B cell (primary cell): ENCODE results near the gene FHIT. TPM values are rescaled to one million over a fixed set of nuclear protein-coding genes. Genes with fewer than 3 reads are reported as not detected.

Experiments
- ATAC-seq: fragments of 200-7000 bp; cut with Tn5 transposase; one replicate; pipeline ENCODE4 v1.10.0; 2021; ENCODE audit warnings: low read depth, mild to moderate bottlenecking, moderate number of reproducible peaks, moderate library complexity
- CTCF ChIA-PET: fragments of 350-600 bp; sonication (Branson Sonifier 250); formaldehyde crosslinking; loops from one replicate; lab custom pipeline; 2021; ENCODE audit warnings: antibody characterized with exemption, inconsistent platforms; lab: Charles Lee
- POLR2A ChIA-PET: fragments of 350-600 bp; sonication (Branson Sonifier 250); formaldehyde crosslinking; loops from one replicate; lab custom pipeline; 2021; ENCODE audit warnings: antibody characterized with exemption; lab: Charles Lee
- DNase-seq: peaks from one replicate; pipeline ENCODE4 v3.0.0; 2013
- H2AFZ ChIP-seq: 2 replicates; pipeline ENCODE4 v1.6.1; 2012; ENCODE audit warnings: mild to moderate bottlenecking, low read depth, low read length; ENCODE audit not compliant: insufficient read depth, poor library complexity, severe bottlenecking
- H3K27ac ChIP-seq, 2 donors: 1 replicate in 1 of 2; 2 replicates in 1 of 2; pipeline ENCODE4 v1.5.1; 2012 to 2013; ENCODE audit warnings: low read length in 2 of 2, mild to moderate bottlenecking in 2 of 2, moderate library complexity in 1 of 2
- H3K27me3 ChIP-seq, 4 experiments: fragments of 200-600 bp in 1 of 4; sonication (generic) in 1 of 4; replicated peaks in 1 of 4; 1 replicate in 2 of 4; 2 replicates in 2 of 4; pipeline versions ENCODE4 v1.6.1 to v1.7.0; 2013 to 2016; ENCODE audit warnings: low read length in 3 of 4, mild to moderate bottlenecking in 2 of 4, mixed read lengths in 1 of 4, moderate library complexity in 1 of 4; ENCODE audit not compliant: insufficient read depth in 4 of 4, control insufficient read depth in 3 of 4; ENCODE audit errors: control extremely low read depth in 1 of 4
- H3K36me3 ChIP-seq, 2 experiments: replicated peaks in 1 of 2; 1 replicate in 1 of 2; 2 replicates in 1 of 2; pipeline versions ENCODE4 v1.6.1 to v1.7.1; 2013; ENCODE audit warnings: low read length in 1 of 2; ENCODE audit not compliant: insufficient read depth in 2 of 2, control insufficient read depth in 1 of 2; ENCODE audit errors: control extremely low read depth in 1 of 2, extremely low read depth in 1 of 2
- H3K4me1 ChIP-seq, 2 donors: fragments of 200-600 bp in 1 of 2; sonication (generic) in 1 of 2; 1 replicate in 1 of 2; 2 replicates in 1 of 2; pipeline versions ENCODE4 v1.5.1 to v1.6.1; 2013 to 2017; ENCODE audit warnings: low read length in 2 of 2; ENCODE audit not compliant: control insufficient read depth in 2 of 2, insufficient read depth in 2 of 2
- H3K4me2 ChIP-seq: replicated peaks from 2 replicates; pipeline ENCODE3; 2012; ENCODE audit warnings: mild to moderate bottlenecking, low read depth, low read length; ENCODE audit not compliant: poor library complexity, severe bottlenecking
- H3K4me3 ChIP-seq, 5 experiments: fragments of 200-600 bp in 1 of 5; sonication (generic) in 1 of 5; 1 replicate in 3 of 5; 2 replicates in 2 of 5; pipeline versions ENCODE4 v1.5.1 to v1.7.0; 2011 to 2016; ENCODE audit warnings: low read length in 4 of 5, mild to moderate bottlenecking in 4 of 5, low read depth in 2 of 5, control low read depth in 1 of 5, moderate library complexity in 1 of 5; ENCODE audit not compliant: insufficient read depth in 1 of 5; ENCODE audit errors: control extremely low read depth in 1 of 5, extremely low read depth in 1 of 5
- H3K79me2 ChIP-seq: fragments of 200-600 bp; sonication (generic); one replicate; pipeline ENCODE4 v1.6.0; 2016; ENCODE audit warnings: low read length; ENCODE audit not compliant: control insufficient read depth, insufficient read depth
- H3K9ac ChIP-seq: fragments of 200-600 bp; sonication (generic); 2 replicates; pipeline ENCODE4 v1.6.1; 2017; ENCODE audit warnings: mild to moderate bottlenecking, low read length, moderate library complexity
- H3K9me3 ChIP-seq, 3 donors: one replicate each; pipeline versions ENCODE4 v1.6.1 to v1.7.1; 2013; ENCODE audit warnings: low read length in 2 of 3; ENCODE audit not compliant: control insufficient read depth in 2 of 3, insufficient read depth in 1 of 3; ENCODE audit errors: control extremely low read depth in 1 of 3
- H4K20me1 ChIP-seq: 2 replicates; pipeline ENCODE4 v1.6.0; 2012; ENCODE audit warnings: mild to moderate bottlenecking, low read length; ENCODE audit not compliant: insufficient read depth, control insufficient read depth, poor library complexity, severe bottlenecking
- H3K27ac Mint-ChIP-seq: one replicate; pipeline ENCODE4 v1.8.0; 2021; ENCODE audit warnings: mixed read lengths
- H3K27me3 Mint-ChIP-seq: one replicate; pipeline ENCODE4 v1.8.0; 2021; ENCODE audit warnings: mixed read lengths
- H3K4me1 Mint-ChIP-seq: one replicate; pipeline ENCODE4 v1.8.0; 2021; ENCODE audit warnings: mixed read lengths
- H3K4me3 Mint-ChIP-seq: one replicate; pipeline ENCODE4 v1.8.0; 2021; ENCODE audit warnings: mixed read lengths
- H3K9me3 Mint-ChIP-seq: one replicate; pipeline ENCODE4 v1.8.0; 2022; ENCODE audit warnings: mixed read lengths; ENCODE audit not compliant: insufficient read depth
- EZH2 ChIP-seq: IDR thresholded peaks from 2 replicates; pipeline ENCODE4 v1.6.1; 2012; ENCODE audit warnings: borderline replicate concordance, low read depth, mild to moderate bottlenecking, moderate library complexity, low read length; ENCODE audit not compliant: insufficient read depth, poor library complexity, severe bottlenecking
- WGBS: methylation state at CpG from one replicate; pipeline ENCODE4 v1.1.5; 2013; ENCODE audit warnings: missing lambda C conversion rate; ENCODE audit not compliant: insufficient coverage; 5-methylcytosine and 5-hydroxymethylcytosine counted together
- intact Hi-C: fragments of 100-400 bp; cut with micrococcal nuclease; formaldehyde crosslinking; loops from one replicate; pipeline ENCODE4 v1.10.0; 2022
- polyA plus RNA-seq: library from polyadenylated mRNA; depleted of rRNA; stranded (reverse); fragments of >200 nt; gene quantifications from 2 replicates; pipeline ENCODE4 v1.2.3, GENCODE V29; 2012
- total RNA-seq, 2 donors: library from RNA; stranded (reverse); fragments of 120-200 nt in 1 of 2; gene quantifications; 1 replicate in 1 of 2; 2 replicates in 1 of 2; pipeline versions ENCODE4 v1.2.3 to v1.2.4, GENCODE V29; 2013 to 2022
- TF ChIP-seq, protein P1 (sequence below): fragments of 200-600 bp; IDR thresholded peaks from one replicate; pipeline ENCODE4 v1.8.0; 2022; ENCODE audit warnings: antibody characterized with exemption, mild to moderate bottlenecking

FHIT gene
- total and polyA plus RNA-seq, 2 donors (not counting 1 experiment from before 2014, with no cell fraction given) = 1.7 to 7.8 TPM

GRCh38 chr3:60829058-60829457, 422.2 kb downstream of the FHIT start:
- Histone ChIP-seq H3K27me3 (no peaks in the 10 kb centered on the region), H3K9ac (no peak overlapping the region), H4K20me1 (no peaks in the 10 kb centered on the region), H2AFZ (no peak overlapping the region), H3K27ac (no peak overlapping the region), H3K79me2 (no peaks in the 10 kb centered on the region), H3K4me1 (no peaks in the 10 kb centered on the region), H3K4me3 (no peak overlapping the region), H3K36me3 (no peaks in the 10 kb centered on the region), H3K9me3 (peaks cover 0 to 4% (median 0%) of the 10 kb centered on the region in 3 donors), H3K4me2 (no peak overlapping the region)
- intact Hi-C loops = no loop called here
- no peak for ATAC-seq
- Mint-ChIP-seq H3K27me3 (no peaks in the 10 kb centered on the region), H3K27ac (no peak overlapping the region), H3K4me1 (no peaks in the 10 kb centered on the region), H3K9me3 (peaks cover 5% of the 10 kb centered on the region), H3K4me3 (no peak overlapping the region)
- ChIA-PET POLR2A (no interaction called here), CTCF (no interaction called here)
- 100% methylated on average over 1 of the region's 1 CpG for WGBS
- DNase-seq = no peak
- TF ChIP-seq, protein P1, sequence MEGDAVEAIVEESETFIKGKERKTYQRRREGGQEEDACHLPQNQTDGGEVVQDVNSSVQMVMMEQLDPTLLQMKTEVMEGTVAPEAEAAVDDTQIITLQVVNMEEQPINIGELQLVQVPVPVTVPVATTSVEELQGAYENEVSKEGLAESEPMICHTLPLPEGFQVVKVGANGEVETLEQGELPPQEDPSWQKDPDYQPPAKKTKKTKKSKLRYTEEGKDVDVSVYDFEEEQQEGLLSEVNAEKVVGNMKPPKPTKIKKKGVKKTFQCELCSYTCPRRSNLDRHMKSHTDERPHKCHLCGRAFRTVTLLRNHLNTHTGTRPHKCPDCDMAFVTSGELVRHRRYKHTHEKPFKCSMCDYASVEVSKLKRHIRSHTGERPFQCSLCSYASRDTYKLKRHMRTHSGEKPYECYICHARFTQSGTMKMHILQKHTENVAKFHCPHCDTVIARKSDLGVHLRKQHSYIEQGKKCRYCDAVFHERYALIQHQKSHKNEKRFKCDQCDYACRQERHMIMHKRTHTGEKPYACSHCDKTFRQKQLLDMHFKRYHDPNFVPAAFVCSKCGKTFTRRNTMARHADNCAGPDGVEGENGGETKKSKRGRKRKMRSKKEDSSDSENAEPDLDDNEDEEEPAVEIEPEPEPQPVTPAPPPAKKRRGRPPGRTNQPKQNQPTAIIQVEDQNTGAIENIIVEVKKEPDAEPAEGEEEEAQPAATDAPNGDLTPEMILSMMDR = no peak
- TF ChIP-seq EZH2 = no peak

- H3K4me1 ChIP-seq = no peaks in the 10 kb centered on the region
- DNase-seq (no peak), ATAC-seq (no peak)
- intact Hi-C loops = no loop called here
- H3K9me3 ChIP-seq = peaks cover 0 to 4% (median 0%) of the 10 kb centered on the region in 3 donors
- H3K4me3 Mint-ChIP-seq = no peak overlapping the region
- no peaks in the 10 kb centered on the region for H3K27me3 Mint-ChIP-seq
- H4K20me1 ChIP-seq = no peaks in the 10 kb centered on the region
- H3K36me3 ChIP-seq = no peaks in the 10 kb centered on the region
- no peak overlapping the region for H3K27ac ChIP-seq
- no peaks in the 10 kb centered on the region for H3K27me3 ChIP-seq
- no peak overlapping the region for H3K27ac Mint-ChIP-seq
- POLR2A ChIA-PET = no interaction called here
- no peak overlapping the region for H2AFZ ChIP-seq
- H3K4me3 ChIP-seq = no peak overlapping the region
- H3K9ac ChIP-seq = no peak overlapping the region
- H3K4me2 ChIP-seq = no peak overlapping the region
- H3K4me1 Mint-ChIP-seq = no peaks in the 10 kb centered on the region
- no peak for TF ChIP-seq EZH2
- TF ChIP-seq, protein P1 = no peak
- H3K9me3 Mint-ChIP-seq = peaks cover 5% of the 10 kb centered on the region
- CTCF ChIA-PET = no interaction called here
- WGBS = no CpG with 5 or more reads among the region's 1 CpG
- no peaks in the 10 kb centered on the region for H3K79me2 ChIP-seq
Observed at GRCh38 chr3:60827666-60828065, 423.6 kb downstream of the FHIT start.
